Activated CD8-positive, alpha-beta T cell treated with anti-CD3 and anti-CD28 coated beads for 36 hours (primary cell): ENCODE measurements around the gene ACVR2A. TPM values are rescaled to one million over a fixed set of nuclear protein-coding genes. Genes with fewer than 3 reads are reported as not detected.

Source experiments
- ATAC-seq: fragments of 200-7000 bp; cut with Tn5 transposase; one replicate; pipeline ENCODE4 v1.10.0; 2021; ENCODE audit warnings: mild to moderate bottlenecking, moderate library complexity
- CTCF ChIA-PET: fragments of 350-600 bp; sonication (Branson Sonifier 250); formaldehyde crosslinking; loops from one replicate; lab custom pipeline; 2021; ENCODE audit warnings: antibody characterized with exemption; lab: Charles Lee
- POLR2A ChIA-PET: fragments of 350-600 bp; sonication (Branson Sonifier 250); formaldehyde crosslinking; loops from one replicate; lab custom pipeline; 2021; ENCODE audit warnings: antibody characterized with exemption; lab: Charles Lee
- DNase-seq: peaks from one replicate; pipeline ENCODE4 v3.0.0-alpha.2; 2020
- H3K27ac Mint-ChIP-seq: one replicate; pipeline ENCODE4 v1.8.0; 2021; ENCODE audit warnings: mild to moderate bottlenecking, mixed read lengths
- H3K27me3 Mint-ChIP-seq: one replicate; pipeline ENCODE4 v1.8.0; 2021; ENCODE audit warnings: mixed read lengths
- H3K36me3 Mint-ChIP-seq: one replicate; pipeline ENCODE4 v1.8.0; 2021; ENCODE audit warnings: low read depth, mixed read lengths
- H3K4me1 Mint-ChIP-seq: one replicate; pipeline ENCODE4 v1.8.0; 2021; ENCODE audit warnings: low read depth, mixed read lengths
- H3K4me3 Mint-ChIP-seq: one replicate; pipeline ENCODE4 v1.8.0; 2021; ENCODE audit warnings: mild to moderate bottlenecking, moderate library complexity, mixed read lengths
- H3K9me3 Mint-ChIP-seq: one replicate; pipeline ENCODE4 v1.8.0; 2021; ENCODE audit warnings: mixed read lengths
- CTCF ChIP-seq: fragments of 200-600 bp; IDR thresholded peaks from one replicate; pipeline ENCODE4 v1.8.0; 2022; ENCODE audit warnings: antibody characterized with exemption, mild to moderate bottlenecking
- intact Hi-C: fragments of 100-400 bp; cut with micrococcal nuclease; formaldehyde crosslinking; loops from one replicate; pipeline ENCODE4 v1.10.0; 2022
- total RNA-seq, 2 experiments: library from RNA; stranded (reverse); gene quantifications; one replicate each; pipeline ENCODE4 v1.2.3, GENCODE V29; 2021

Gene ACVR2A
- total RNA-seq, 2 experiments from 2014 or later: 0.63 to 1.2 TPM

DNA sequence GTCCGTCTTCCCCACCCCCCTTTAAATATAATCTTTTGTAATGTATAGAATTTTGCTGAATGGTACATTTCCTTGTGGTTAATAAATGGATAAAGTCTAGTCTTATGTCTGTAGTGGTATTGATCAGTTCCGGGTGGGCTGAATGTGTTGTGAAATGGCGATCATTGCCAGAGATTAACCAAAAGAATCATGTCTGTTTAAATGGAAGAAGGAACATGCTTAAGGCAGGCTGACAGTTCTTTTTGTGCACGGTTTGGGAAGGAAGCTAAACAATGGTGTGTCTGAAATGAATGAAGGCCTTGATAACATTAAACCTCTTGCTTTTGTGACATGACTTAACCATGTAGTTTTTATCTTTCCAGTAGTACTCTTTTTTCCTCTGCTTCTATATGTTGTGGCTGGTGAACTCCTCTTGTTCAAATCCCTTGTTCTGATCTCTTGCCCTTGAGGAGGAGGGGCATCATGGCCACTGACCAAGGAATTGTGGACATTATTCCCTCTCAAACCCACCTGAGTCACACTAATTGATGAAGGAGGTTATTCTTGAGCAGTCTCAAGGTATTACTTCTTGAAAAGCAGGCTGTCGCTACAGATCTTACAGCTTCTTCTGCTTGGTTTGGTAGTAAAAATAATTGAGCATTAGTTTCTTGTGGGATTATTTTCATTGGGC lies 1.7 kb downstream of the ACVR2A start:
- peaks cover 51% of the 10 kb centered on the region for H3K27me3 Mint-ChIP-seq
- no peak overlapping the region for H3K27ac Mint-ChIP-seq
- TF ChIP-seq CTCF: no peak
- ATAC-seq (no peak), DNase-seq (no peak)
- H3K4me1 Mint-ChIP-seq: peaks cover 34% of the 10 kb centered on the region
- CTCF ChIA-PET: no interaction called here
- POLR2A ChIA-PET: no interaction called here
- intact Hi-C loops: no loop called here
- peaks cover 1% of the 10 kb centered on the region for H3K36me3 Mint-ChIP-seq
- peak overlapping the region; percentile 44 for H3K4me3 Mint-ChIP-seq
- no peaks in the 10 kb centered on the region for H3K9me3 Mint-ChIP-seq

GRCh38 chr2:147847746-147848391 lies 3.0 kb downstream of the ACVR2A start:
- no peak for DNase-seq
- TF ChIP-seq CTCF: no peak
- no peak for ATAC-seq
- H3K4me3 Mint-ChIP-seq: no peak overlapping the region
- H3K36me3 Mint-ChIP-seq: peaks cover 1% of the 10 kb centered on the region
- POLR2A ChIA-PET: no interaction called here
- intact Hi-C loops: no loop called here
- CTCF ChIA-PET: no interaction called here
- no peaks in the 10 kb centered on the region for H3K9me3 Mint-ChIP-seq
- H3K27ac Mint-ChIP-seq: no peak overlapping the region
- H3K27me3 Mint-ChIP-seq: peaks cover 48% of the 10 kb centered on the region
- peaks cover 36% of the 10 kb centered on the region for H3K4me1 Mint-ChIP-seq

DNA sequence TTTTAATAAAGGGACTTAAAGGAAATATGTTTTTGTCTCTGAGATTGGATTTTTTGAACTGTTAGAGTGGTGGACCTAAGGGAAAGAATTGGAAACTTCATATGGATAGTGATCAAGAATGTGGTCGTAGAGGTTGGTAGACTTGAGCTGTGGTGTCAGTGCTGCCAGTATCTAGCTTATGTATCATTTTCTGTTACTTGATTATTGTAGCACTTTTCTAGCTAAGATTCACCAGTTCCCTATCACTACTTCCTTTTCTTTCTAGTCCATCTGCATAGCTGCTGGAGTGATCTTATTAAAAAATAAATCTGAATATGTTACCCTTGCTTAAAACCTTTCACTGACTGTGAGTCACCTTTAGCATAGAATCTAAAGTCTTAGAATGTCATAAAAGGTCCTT lies 6.0 kb downstream of the ACVR2A start:
- intact Hi-C loops: no loop called here
- Mint-ChIP-seq H3K36me3 (no peaks in the 10 kb centered on the region), H3K27ac (no peak overlapping the region), H3K4me3 (no peak overlapping the region), H3K4me1 (peaks cover 30% of the 10 kb centered on the region), H3K27me3 (peaks cover 34% of the 10 kb centered on the region), H3K9me3 (no peaks in the 10 kb centered on the region)
- POLR2A ChIA-PET: no interaction called here
- DNase-seq: no peak
- no peak for ATAC-seq
- no peak for TF ChIP-seq CTCF
- CTCF ChIA-PET: no interaction called here

- ChIA-PET CTCF (interaction anchor here (0.6 kb wide), 1 partner anchor 70 kb away, joined by 3 read pairs; no protein-coding TSS in a partner anchor), POLR2A (no interaction called here)
- Mint-ChIP-seq H3K27ac (no peak overlapping the region), H3K9me3 (no peaks in the 10 kb centered on the region), H3K4me3 (no peak overlapping the region), H3K27me3 (peaks cover 31% of the 10 kb centered on the region), H3K4me1 (peaks cover 25% of the 10 kb centered on the region), H3K36me3 (no peaks in the 10 kb centered on the region)
- TF ChIP-seq CTCF: no peak
- ATAC-seq: no peak
- intact Hi-C loops: no loop called here
- DNase-seq: no peak
These were observed 6.6 kb downstream of the ACVR2A start for GRCh38 chr2:147851244-147851930.
